NT2/D1 (cell line): ENCODE measurements around the gene INHBE.

ENCODE experiments used
- SUZ12 ChIP-seq: IDR thresholded peaks from 2 replicates; pipeline ENCODE4 v1.6.1; 2011; ENCODE audit not compliant: insufficient read length, insufficient read depth; ENCODE audit errors: extremely low read depth
- YY1 ChIP-seq: IDR thresholded peaks from 2 replicates; pipeline ENCODE4 v1.6.1; 2011; ENCODE audit not compliant: insufficient read length, insufficient read depth

DNA sequence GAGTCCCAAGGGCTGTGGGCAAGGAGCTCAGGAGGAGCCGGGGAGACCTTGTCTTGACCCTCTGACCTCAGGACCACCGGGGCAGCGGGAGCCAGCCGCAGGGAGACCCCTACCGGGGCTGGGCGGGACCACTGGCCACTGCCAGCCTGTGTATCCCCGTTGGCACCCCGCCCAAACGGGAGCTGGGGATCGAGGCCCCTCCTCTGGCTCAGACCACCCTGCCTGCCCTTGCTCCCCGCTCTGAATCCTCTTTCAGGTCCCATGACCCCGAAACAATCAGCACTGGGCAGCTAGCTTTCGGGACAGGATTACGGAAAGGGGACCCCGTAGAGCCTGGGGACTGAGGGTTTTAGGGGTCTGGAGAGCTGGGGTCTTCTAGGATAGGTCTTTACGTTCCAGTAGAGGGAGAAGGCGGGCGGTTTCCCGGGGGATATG is 5.8 kb downstream of the INHBE start:
- TF ChIP-seq YY1 (no peak), SUZ12 (no peak)
